GM12892 (cell line): Measurements from ENCODE around the gene DOCK8. TPM values are rescaled to one million over a fixed set of nuclear protein-coding genes. Genes with fewer than 3 reads are reported as not detected.
"Not testable (repeated sequence)": the region's sequence is repeated elsewhere in the genome, so short reads cannot be mapped to it uniquely, and the experiment has no call there.

ENCODE experiments used
- DNase-seq: peaks from one replicate; pipeline ENCODE4 v3.0.0; 2011; ENCODE audit not compliant: insufficient read length
- FAIRE-seq: peaks from 2 replicates; lab custom pipeline; 2011; peaks lifted over from hg19 to GRCh38; lab: Jason Lieb, UNC
- POLR2A ChIP-seq: IDR thresholded peaks from 2 replicates; pipeline ENCODE4 v1.6.1; 2011; ENCODE audit warnings: low read depth, low read length, control low read depth
- POLR2AphosphoS5 ChIP-seq: IDR thresholded peaks from 2 replicates; pipeline ENCODE4 v1.6.1; 2011; ENCODE audit warnings: low read depth, low read length, control low read depth
- TAF1 ChIP-seq: IDR thresholded peaks from 2 replicates; pipeline ENCODE4 v1.6.1; 2011; ENCODE audit warnings: low read depth, mild to moderate bottlenecking, control low read depth, low read length, borderline replicate concordance
- polyA plus RNA-seq: library from polyadenylated mRNA; unstranded; fragments of >200 nt; gene quantifications from one replicate; pipeline ENCODE4 v1.2.1, GENCODE V29; 2012; ENCODE audit warnings: missing spikeins, inconsistent platforms; ENCODE audit not compliant: missing spikeins

Gene DOCK8
- polyA plus RNA-seq = 42.5 TPM

- FAIRE-seq = peak; percentile 97
- TF ChIP-seq TAF1 = 0 out of 2 replicates have a peak, but pooled peaks have one; percentile 65
- TF ChIP-seq POLR2AphosphoS5 = no peak; the same call in 1 of the 2 replicates
- peak; percentile 66 for TF ChIP-seq POLR2A
- peak; percentile 69 for DNase-seq
Observed at GRCh38 chr9:214648-215493, at the start of gene DOCK8. TSS of gene DOCK8 (plus strand) at chr9:214865. CDS start at chr9:214977, 112 bp downstream.

GRCh38 chr9:169757-170156, 44.9 kb upstream of the DOCK8 start:
- DNase-seq, FAIRE-seq: not testable (repeated sequence)

DNA sequence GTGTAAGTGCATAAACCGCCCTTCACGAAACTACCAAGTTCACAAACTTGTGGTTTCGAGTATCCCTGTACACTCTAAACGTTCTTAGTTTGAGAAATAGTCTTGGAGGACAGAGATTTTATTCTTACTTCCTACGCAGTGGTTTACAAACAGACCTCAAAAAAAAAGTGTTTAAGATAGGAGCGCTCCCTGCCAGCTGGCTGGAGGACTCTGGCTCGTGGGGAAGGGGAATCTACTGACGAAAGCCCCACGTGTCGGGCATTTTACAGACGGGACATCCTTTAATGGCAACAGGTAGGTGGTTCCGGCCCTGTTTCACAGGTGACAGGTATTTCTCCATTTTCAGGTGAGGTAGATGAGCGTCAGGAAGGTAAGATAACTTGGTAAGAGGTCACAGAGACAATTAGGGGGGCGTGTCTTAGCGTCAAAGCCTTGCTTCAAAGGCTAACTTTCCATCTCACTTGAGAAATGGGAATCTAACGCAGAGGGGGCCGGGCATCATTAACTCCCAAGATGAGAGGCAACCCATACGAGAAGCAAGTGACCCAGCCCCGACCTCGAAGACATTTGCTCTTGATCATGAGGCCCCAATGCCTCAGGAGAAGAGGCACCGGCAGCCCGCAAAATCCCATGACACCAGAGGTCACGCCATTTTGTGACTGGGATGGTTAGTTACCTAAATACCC, 36.4 kb upstream of the DOCK8 start:
- FAIRE-seq, DNase-seq: not testable (repeated sequence)

DNA sequence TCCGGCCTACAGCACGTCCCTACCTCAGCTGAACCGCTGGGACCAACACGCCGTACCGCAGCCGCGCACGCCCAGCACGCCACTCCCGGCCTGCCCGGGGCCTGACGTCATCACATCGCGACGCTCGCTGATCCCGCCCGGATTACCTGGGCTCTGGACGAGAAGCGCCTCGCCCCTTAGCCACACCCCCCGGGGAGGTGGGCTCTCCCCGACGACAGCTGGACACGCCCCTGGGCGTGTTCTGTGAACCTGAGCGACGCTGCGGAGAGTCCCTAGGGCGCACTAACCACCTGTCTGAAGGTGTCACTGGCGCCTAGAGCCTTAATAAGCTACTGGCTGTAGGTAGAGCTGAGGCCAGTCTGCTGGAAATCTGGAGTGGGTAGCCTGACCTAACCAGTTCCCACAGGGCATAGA, 35.7 kb upstream of the DOCK8 start, which contains the start of gene ZNG1A:
Gene ZNG1A, minus strand, starts transcription at position 87 of the 414 bp plus-strand sequence. CDS start 87 bp downstream, outside the sequence.
- DNase-seq, FAIRE-seq: not testable (repeated sequence)

- DNase-seq, FAIRE-seq: not testable (repeated sequence)
Observed at GRCh38 chr9:199601-200000, 15.1 kb upstream of the DOCK8 start.

DNA sequence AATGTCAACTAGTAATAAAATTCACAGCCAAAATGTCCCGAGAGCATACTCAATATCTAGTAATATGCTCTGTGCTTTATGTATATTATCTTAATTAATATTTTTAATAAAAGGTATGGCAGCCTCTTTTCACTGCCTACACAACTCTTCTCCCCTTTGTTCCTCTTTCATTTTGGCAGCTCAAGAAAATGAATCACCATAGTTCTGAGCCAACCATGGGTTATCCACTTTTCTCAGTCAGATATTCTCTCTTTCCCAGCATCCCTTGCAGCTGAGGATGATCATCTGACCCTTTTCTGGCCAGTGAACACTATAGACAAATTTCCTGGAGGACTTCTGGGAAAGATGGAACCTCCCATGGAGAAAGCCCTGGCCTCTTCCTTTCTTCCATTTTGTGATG, 8.2 kb upstream of the DOCK8 start:
- no peak for FAIRE-seq
- no peak for DNase-seq
- TF ChIP-seq POLR2AphosphoS5 (no peak), TAF1 (no peak)

DNA sequence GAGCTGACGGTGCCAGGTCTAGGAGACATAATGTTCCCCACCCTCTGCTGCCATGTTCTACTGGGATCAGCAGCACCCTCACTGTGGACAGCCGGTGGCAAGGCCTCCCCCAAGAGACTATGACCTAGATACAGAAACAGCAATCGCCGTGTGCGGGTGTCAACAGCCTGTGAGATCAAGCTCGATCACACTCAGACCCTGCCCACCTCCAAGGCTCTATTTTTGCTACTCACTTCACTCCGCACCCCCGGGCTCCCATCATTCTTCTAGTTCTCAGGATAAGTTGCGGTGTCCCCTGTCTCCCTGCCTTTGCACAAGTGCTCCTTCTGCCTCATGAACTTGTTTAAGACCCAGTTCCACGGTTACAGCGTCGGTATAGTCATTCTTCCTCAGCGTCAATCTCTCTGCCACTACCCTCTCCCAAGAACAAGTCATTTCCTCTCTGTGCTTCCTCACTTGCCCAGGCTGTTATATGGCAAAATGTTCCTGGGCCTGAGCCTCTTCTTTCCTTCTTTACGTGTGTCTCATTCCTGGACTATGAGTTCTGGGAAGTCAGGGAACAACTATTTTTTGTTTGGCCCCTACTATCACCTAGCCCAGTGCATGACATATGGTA, 5.4 kb upstream of the DOCK8 start:
- no peak for TF ChIP-seq POLR2A
- TF ChIP-seq POLR2AphosphoS5 = no peak
- TF ChIP-seq TAF1 = no peak
- DNase-seq (no peak), FAIRE-seq (peak; percentile 17)

GRCh38 chr9:211036-211435, 3.6 kb upstream of the DOCK8 start:
- FAIRE-seq = no peak
- no peak for TF ChIP-seq POLR2A
- TF ChIP-seq TAF1 = no peak
- no peak for TF ChIP-seq POLR2AphosphoS5
- DNase-seq = no peak

DNA sequence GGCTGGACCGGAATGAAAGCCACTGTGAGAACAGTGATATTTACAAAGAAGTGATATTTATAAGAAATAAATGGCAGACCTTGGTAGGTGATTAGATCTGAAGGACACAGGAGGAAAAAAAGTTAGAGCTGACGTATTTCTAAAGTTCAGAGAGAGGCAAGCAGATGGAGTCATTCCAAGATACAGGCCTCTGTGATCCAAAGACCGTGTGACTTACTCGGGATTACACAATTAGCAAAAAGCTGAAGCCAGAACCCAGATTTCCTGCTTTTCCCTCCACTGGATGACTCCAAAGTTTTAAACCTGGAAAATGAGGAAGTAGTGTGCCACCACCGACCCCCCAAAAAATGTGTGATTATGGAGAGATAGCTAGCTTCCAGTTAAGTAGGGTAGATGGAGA, 3.1 kb upstream of the DOCK8 start:
- TF ChIP-seq POLR2A (no peak), POLR2AphosphoS5 (no peak), TAF1 (no peak)
- no peak for DNase-seq
- FAIRE-seq = no peak

DNA sequence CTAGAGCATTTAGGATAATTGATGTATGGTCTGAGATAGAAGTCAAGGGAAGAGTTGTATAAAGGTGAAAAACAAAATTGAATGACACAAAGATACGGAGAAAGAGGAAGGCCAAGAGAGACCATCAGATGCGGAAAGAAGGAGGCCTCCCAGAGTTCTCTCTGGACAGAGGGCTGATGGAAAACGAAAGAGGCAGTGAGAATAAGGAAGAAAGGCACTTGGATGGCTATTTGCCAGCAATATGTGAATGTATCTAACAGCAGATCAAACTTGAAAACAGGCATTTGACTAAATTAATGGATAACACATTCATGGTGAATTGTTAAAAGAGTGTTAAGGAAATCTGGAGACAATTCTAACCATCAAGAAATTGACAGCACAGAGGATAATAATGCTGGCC, 2.4 kb upstream of the DOCK8 start:
- FAIRE-seq = no peak
- TF ChIP-seq POLR2AphosphoS5 = no peak
- no peak for TF ChIP-seq TAF1
- TF ChIP-seq POLR2A = no peak
- DNase-seq = no peak

DNA sequence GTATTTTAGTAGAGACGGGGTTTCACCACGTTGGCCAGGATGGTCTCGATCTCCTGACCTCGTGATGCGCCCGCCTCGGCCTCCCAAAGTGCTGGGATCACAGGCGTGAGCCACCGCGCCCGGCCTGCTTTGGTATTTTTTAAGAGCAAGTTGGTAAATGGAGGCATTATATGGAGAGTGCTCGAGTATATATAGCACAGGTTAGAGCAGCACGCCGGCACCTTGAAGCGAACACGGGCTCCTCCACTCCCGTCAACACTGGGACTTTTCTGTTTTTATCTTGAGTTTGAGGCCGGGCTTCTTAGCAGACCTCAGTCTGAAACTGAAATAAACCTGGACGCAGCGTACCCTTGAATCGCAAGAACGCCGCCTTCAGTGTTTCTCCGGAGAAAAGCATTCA, 764 bp upstream of the DOCK8 start:
- FAIRE-seq, DNase-seq: not testable (repeated sequence)

DNA sequence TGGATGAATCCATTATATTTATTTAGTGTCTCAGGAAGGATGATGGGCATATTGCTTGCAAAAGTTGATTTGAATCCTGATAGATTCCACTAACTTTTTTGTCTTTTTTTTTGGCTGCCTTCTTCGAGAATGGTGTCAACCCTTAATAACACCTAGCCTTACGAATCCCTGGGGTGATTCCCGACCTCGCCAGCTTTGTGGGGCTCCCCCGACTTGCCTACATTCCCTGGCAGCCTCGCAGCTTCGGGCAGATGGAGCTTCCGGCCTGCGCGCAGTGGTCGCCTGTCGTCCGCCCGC, 366 bp upstream of the DOCK8 start:
- TF ChIP-seq POLR2A (no peak), POLR2AphosphoS5 (no peak), TAF1 (no peak)
- no peak for FAIRE-seq
- no peak for DNase-seq

DNA sequence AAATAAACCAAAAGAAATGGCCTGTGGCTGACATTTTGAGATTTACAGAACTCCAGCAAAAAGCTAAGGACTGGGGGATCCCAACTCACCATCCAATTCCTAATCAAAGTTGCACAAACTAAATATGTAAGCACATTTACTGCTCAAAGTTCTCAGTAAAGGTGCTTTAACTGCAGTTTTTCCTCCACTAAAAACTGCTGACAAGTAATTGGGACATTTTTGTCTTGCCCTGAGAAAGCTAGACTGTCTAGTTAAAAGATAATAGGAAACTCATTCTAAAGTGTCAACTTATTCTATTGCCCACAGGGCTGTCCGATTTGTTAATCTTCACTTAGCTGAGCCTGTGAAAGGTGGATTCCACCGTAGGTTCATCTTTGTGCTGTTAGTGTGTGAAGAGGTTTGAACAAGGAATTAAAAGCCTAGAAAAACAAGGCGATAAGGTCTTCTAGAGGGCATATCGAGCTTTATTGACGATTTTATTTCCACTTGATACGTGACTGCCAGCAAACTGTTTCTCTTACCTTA, 1.0 kb downstream of the DOCK8 start:
- no peak for DNase-seq
- TF ChIP-seq POLR2A (no peak), TAF1 (no peak), POLR2AphosphoS5 (no peak)
- FAIRE-seq = peak; percentile 56
